GM12878 (cell line): ENCODE measurements around the gene PNPO. TPM values are rescaled to one million over a fixed set of nuclear protein-coding genes. Genes with fewer than 3 reads are reported as not detected.

Experiments
- ATAC-seq: fragments of 200-7000 bp; cut with Tn5 transposase; 3 replicates; pipeline ENCODE4 v1.9.1; 2020; ENCODE audit warnings: mild to moderate bottlenecking, moderate library complexity
- BruUV-seq: library from RNA; stranded (reverse); fragments of 400-500 nt; replicated peaks from 2 replicates; lab custom pipeline; 2021; lab: Mats Ljungman, UMichigan
- CTCF ChIA-PET: fragments of 300-600 bp; sonication (Branson Sonifier 250); formaldehyde crosslinking; extraction: SDS; loops from one replicate; lab custom pipeline; 2021; ENCODE audit warnings: inconsistent platforms; lab: Yijun Ruan, JAX
- POLR2A ChIA-PET: fragments of 350-600 bp; formaldehyde crosslinking; extraction: SDS; loops from one replicate; lab custom pipeline; 2021; ENCODE audit warnings: inconsistent platforms; lab: Charles Lee
- RAD21 ChIA-PET: fragments of 300-600 bp; sonication (Branson Sonifier 250); formaldehyde crosslinking; loops from one replicate; lab custom pipeline; 2023; ENCODE audit warnings: antibody characterized with exemption; ENCODE audit not compliant: unreplicated experiment; lab: Charles Lee
- SMC1A ChIA-PET: fragments of 300-600 bp; sonication (Branson Sonifier 250); formaldehyde crosslinking; loops from one replicate; lab custom pipeline; 2023; ENCODE audit not compliant: unreplicated experiment, uncharacterized antibody; lab: Charles Lee
- DNase-seq: peaks from one replicate; pipeline ENCODE4 v3.0.0-alpha.2; 2011; ENCODE audit warnings: low read depth, low spot score
- FAIRE-seq: peaks from 3 replicates; lab custom pipeline; 2011; peaks lifted over from hg19 to GRCh38; lab: Jason Lieb, UNC
- H2AFZ ChIP-seq: 2 replicates; pipeline ENCODE4 v1.6.0; 2011; ENCODE audit warnings: low read depth, low read length, control low read depth; ENCODE audit not compliant: control insufficient read depth
- H3K27ac ChIP-seq: 2 replicates; pipeline ENCODE4 v1.5.1; 2011; ENCODE audit warnings: control low read depth; ENCODE audit not compliant: control insufficient read depth, insufficient read depth
- H3K27me3 ChIP-seq, 2 experiments: replicated peaks in 1 of 2; 2 replicates each; pipeline versions ENCODE4 v1.6.0 to v1.6.1; 2011; ENCODE audit warnings: low read length in 1 of 2; ENCODE audit not compliant: control insufficient read depth in 2 of 2, insufficient read depth in 2 of 2
- H3K36me3 ChIP-seq, 2 experiments: 2 replicates each; pipeline ENCODE4 v1.5.1; 2011; ENCODE audit warnings: low read length in 1 of 2; ENCODE audit not compliant: control insufficient read depth in 2 of 2, insufficient read depth in 2 of 2
- H3K4me1 ChIP-seq: 2 replicates; pipeline ENCODE4 v1.6.1; 2011; ENCODE audit warnings: mild to moderate bottlenecking, low read length, moderate library complexity, mixed read lengths; ENCODE audit not compliant: control insufficient read depth, insufficient read depth
- H3K4me2 ChIP-seq: 2 replicates; pipeline ENCODE4 v1.6.0; 2011; ENCODE audit warnings: control low read depth; ENCODE audit not compliant: control insufficient read depth, insufficient read depth
- H3K4me3 ChIP-seq: fragments of 200-600 bp; sonication (generic); 2 replicates; pipeline ENCODE4 v1.5.1; 2016
- H3K79me2 ChIP-seq: 2 replicates; pipeline ENCODE4 v1.6.0; 2011; ENCODE audit warnings: low read length; ENCODE audit not compliant: control insufficient read depth, insufficient read depth
- H3K9ac ChIP-seq: 2 replicates; pipeline ENCODE4 v1.8.0; 2011; ENCODE audit warnings: low read length, control low read depth, mixed read lengths; ENCODE audit not compliant: control insufficient read depth, insufficient read depth
- H3K9me3 ChIP-seq: replicated peaks from 3 replicates; pipeline ENCODE4 v1.5.1; 2011; ENCODE audit warnings: mild to moderate bottlenecking, low read length; ENCODE audit not compliant: control insufficient read depth, insufficient read depth
- H4K20me1 ChIP-seq: 2 replicates; pipeline ENCODE4 v1.6.0; 2011; ENCODE audit not compliant: control insufficient read depth, insufficient read depth
- BCL11A ChIP-seq: IDR thresholded peaks from 2 replicates; pipeline ENCODE4 v1.6.1; 2011; ENCODE audit warnings: low read depth, low read length
- EGR1 ChIP-seq, 2 experiments: IDR thresholded peaks; 1 replicate in 1 of 2; 2 replicates in 1 of 2; pipeline ENCODE4 v1.6.1; 2011 to 2012; ENCODE audit warnings: low read depth in 2 of 2, low read length in 2 of 2, borderline replicate concordance in 1 of 2, mild to moderate bottlenecking in 1 of 2, moderate library complexity in 1 of 2
- IKZF1 ChIP-seq: fragments of 450-650 bp; conservative IDR thresholded peaks from 2 replicates; pipeline ENCODE4 v1.6.1; 2017; ENCODE audit warnings: antibody characterized with exemption, mild to moderate bottlenecking
- MTA2 ChIP-seq: fragments of 450-650 bp; IDR thresholded peaks from 2 replicates; pipeline ENCODE4 v1.6.1; 2016; ENCODE audit warnings: low read depth, mild to moderate bottlenecking, moderate library complexity
- SRF ChIP-seq, 2 experiments: IDR thresholded peaks; 2 replicates each; pipeline ENCODE4 v1.6.1; 2011; ENCODE audit warnings: low read depth in 2 of 2, low read length in 2 of 2, mild to moderate bottlenecking in 1 of 2, moderate library complexity in 1 of 2
- TAF1 ChIP-seq: IDR thresholded peaks from 2 replicates; pipeline ENCODE4 v1.6.1; 2011; ENCODE audit warnings: mild to moderate bottlenecking, low read depth, low read length, borderline replicate concordance
- ZZZ3 ChIP-seq: IDR thresholded peaks from 2 replicates; pipeline ENCODE4 v1.6.1; 2011; ENCODE audit warnings: low read depth; ENCODE audit not compliant: control insufficient read depth, insufficient read length
- WGBS: methylation state at CpG from one replicate; pipeline ENCODE4 v1.1.6; 2016; ENCODE audit warnings: low lambda C conversion rate; ENCODE audit not compliant: insufficient replicate concordance, insufficient coverage; ENCODE audit errors: missing lambda C conversion rate; 5-methylcytosine and 5-hydroxymethylcytosine counted together
- in situ Hi-C: fragments of 300-500 bp; cut with MboI; formaldehyde crosslinking; loops from 9 replicates; pipeline ENCODE4 v1.14.3; 2018; ENCODE audit warnings: mixed read lengths
- intact Hi-C: fragments of 100-400 bp; cut with micrococcal nuclease; formaldehyde crosslinking; loops from one replicate; pipeline ENCODE4 v1.14.2; 2022; ENCODE audit not compliant: unreplicated experiment
- polyA plus RNA-seq, 11 experiments: library from polyadenylated mRNA; depleted of rRNA in 4 of 11; unstranded in 6 of 11; stranded (reverse) in 5 of 11; fragments of >200 nt; fragmentation: Nextera tagmentation in 4 of 11; fragmentation: Illumina TruSeq in 1 of 11; extraction: Ambion mirVana in 4 of 11; extraction: Trizol in 1 of 11; gene quantifications; 1 replicate in 1 of 11; 2 replicates in 10 of 11; pipeline versions ENCODE4 v1.2.1 to v1.2.3, GENCODE V29; 2011 to 2016; ENCODE audit warnings: inconsistent platforms in 2 of 11, missing spikeins in 2 of 11, low read depth in 1 of 11
- total RNA-seq, 4 experiments: library from RNA; depleted of rRNA in 3 of 4; stranded (reverse); fragments of >200 nt in 3 of 4; fragmentation: Illumina TruSeq in 1 of 4; extraction: Trizol in 1 of 4; gene quantifications; 2 replicates each; pipeline versions ENCODE4 v1.2.1 to v1.2.3, GENCODE V29; 2013 to 2021
- TF ChIP-seq, protein P1 (sequence below): fragments of 450-650 bp; IDR thresholded peaks from 2 replicates; pipeline ENCODE4 v1.6.1; 2016; ENCODE audit warnings: mild to moderate bottlenecking
- TF ChIP-seq, protein P2 (sequence below): fragments of 450-650 bp; formaldehyde crosslinking; IDR thresholded peaks from 2 replicates; pipeline ENCODE4 v1.4.0; 2022; ENCODE audit warnings: mild to moderate bottlenecking, moderate library complexity
- TF ChIP-seq, protein P3 (sequence below): fragments of 450-650 bp; IDR thresholded peaks from 2 replicates; pipeline ENCODE4 v1.6.1; 2017; ENCODE audit warnings: mild to moderate bottlenecking, moderate library complexity
- TF ChIP-seq, protein P4 (sequence below): fragments of 450-650 bp; IDR thresholded peaks from 2 replicates; pipeline ENCODE4 v1.6.1; 2017; ENCODE audit warnings: borderline replicate concordance

The PNPO gene
- total and polyA plus RNA-seq, 10 of the 15 experiments (the other 5 are each of a cell fraction or from before 2014, with no cell fraction given) = 13.9 to 52.6 (median 37.3) TPM

DNA sequence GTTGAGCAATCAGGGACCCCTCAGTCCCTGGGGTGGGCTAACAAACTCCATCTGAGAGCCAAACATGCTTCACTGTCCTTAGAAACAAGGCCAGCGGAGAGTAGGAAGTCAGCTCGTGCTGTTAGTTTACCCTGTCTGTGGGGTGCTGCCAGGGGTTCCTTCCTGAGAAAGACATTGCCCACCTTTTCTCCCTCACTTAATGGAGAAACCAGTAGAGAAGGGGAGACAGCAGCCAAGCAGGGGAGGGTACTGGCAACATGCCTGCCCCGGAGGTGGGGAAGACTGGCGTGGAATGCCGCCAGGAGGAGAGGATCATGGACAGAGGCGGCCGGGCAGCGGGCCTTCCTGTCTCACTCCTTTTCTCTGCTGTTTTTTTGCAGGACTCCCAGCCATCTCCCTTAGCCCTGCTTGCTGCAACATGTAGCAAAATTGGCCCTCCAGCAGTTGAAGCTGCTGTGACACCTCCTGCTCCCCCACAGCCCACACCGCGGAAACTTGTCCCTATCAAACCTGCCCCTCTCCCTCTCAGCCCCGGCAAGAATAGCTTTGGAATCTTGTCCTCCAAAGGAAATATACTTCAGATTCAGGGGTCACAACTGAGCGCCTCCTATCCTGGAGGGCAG, 25.5 kb upstream of the PNPO start:
- no peak overlapping the region for H3K9ac ChIP-seq
- peaks cover 3 to 6% of the 10 kb centered on the region in 2 experiments; a peak in 3 of 4 replicates for H3K36me3 ChIP-seq
- ATAC-seq = no peak
- SMC1A ChIA-PET = no interaction called here
- no peaks in the 10 kb centered on the region for H3K9me3 ChIP-seq
- no peak overlapping the region for H3K27ac ChIP-seq
- no peak for DNase-seq
- H3K4me1 ChIP-seq = no peaks in the 10 kb centered on the region
- no peaks in the 10 kb centered on the region for H3K79me2 ChIP-seq
- intact Hi-C loops = no loop called here
- no peaks in the 10 kb centered on the region for H3K27me3 ChIP-seq
- no peak overlapping the region for H3K4me3 ChIP-seq
- in situ Hi-C loops = no loop called here
- H2AFZ ChIP-seq = no peak overlapping the region
- no TSS peak for BruUV-seq
- 99% methylated on average over 12 of the region's 12 CpGs for WGBS
- POLR2A ChIA-PET = no interaction called here
- RAD21 ChIA-PET = no interaction called here
- H3K4me2 ChIP-seq = no peak overlapping the region
- H4K20me1 ChIP-seq = no peaks in the 10 kb centered on the region; the same call in 1 of the 2 replicates
- FAIRE-seq = no peak
- CTCF ChIA-PET = no interaction called here
- TF ChIP-seq, protein P1, sequence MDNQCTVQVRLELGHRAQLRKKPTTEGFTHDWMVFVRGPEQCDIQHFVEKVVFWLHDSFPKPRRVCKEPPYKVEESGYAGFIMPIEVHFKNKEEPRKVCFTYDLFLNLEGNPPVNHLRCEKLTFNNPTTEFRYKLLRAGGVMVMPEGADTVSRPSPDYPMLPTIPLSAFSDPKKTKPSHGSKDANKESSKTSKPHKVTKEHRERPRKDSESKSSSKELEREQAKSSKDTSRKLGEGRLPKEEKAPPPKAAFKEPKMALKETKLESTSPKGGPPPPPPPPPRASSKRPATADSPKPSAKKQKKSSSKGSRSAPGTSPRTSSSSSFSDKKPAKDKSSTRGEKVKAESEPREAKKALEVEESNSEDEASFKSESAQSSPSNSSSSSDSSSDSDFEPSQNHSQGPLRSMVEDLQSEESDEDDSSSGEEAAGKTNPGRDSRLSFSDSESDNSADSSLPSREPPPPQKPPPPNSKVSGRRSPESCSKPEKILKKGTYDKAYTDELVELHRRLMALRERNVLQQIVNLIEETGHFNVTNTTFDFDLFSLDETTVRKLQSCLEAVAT = no peak
- TF ChIP-seq IKZF1 = no peak
- no peak for TF ChIP-seq BCL11A
- no peak for TF ChIP-seq ZZZ3
- TF ChIP-seq, protein P2, sequence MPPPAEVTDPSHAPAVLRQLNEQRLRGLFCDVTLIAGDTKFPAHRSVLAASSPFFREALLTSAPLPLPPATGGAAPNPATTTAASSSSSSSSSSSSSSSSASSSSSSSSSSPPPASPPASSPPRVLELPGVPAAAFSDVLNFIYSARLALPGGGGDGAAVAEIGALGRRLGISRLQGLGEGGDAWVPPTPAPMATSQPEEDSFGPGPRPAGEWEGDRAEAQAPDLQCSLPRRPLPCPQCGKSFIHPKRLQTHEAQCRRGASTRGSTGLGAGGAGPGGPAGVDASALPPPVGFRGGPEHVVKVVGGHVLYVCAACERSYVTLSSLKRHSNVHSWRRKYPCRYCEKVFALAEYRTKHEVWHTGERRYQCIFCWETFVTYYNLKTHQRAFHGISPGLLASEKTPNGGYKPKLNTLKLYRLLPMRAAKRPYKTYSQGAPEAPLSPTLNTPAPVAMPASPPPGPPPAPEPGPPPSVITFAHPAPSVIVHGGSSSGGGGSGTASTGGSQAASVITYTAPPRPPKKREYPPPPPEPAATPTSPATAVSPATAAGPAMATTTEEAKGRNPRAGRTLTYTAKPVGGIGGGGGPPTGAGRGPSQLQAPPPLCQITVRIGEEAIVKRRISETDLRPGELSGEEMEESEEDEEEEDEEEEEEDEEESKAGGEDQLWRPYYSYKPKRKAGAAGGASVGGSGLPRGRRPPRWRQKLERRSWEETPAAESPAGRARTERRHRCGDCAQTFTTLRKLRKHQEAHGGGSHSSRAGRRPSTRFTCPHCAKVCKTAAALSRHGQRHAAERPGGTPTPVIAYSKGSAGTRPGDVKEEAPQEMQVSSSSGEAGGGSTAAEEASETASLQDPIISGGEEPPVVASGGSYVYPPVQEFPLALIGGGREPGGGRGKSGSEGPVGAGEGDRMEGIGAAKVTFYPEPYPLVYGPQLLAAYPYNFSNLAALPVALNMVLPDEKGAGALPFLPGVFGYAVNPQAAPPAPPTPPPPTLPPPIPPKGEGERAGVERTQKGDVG = no peak
- no peak for TF ChIP-seq TAF1
- TF ChIP-seq, protein P3, sequence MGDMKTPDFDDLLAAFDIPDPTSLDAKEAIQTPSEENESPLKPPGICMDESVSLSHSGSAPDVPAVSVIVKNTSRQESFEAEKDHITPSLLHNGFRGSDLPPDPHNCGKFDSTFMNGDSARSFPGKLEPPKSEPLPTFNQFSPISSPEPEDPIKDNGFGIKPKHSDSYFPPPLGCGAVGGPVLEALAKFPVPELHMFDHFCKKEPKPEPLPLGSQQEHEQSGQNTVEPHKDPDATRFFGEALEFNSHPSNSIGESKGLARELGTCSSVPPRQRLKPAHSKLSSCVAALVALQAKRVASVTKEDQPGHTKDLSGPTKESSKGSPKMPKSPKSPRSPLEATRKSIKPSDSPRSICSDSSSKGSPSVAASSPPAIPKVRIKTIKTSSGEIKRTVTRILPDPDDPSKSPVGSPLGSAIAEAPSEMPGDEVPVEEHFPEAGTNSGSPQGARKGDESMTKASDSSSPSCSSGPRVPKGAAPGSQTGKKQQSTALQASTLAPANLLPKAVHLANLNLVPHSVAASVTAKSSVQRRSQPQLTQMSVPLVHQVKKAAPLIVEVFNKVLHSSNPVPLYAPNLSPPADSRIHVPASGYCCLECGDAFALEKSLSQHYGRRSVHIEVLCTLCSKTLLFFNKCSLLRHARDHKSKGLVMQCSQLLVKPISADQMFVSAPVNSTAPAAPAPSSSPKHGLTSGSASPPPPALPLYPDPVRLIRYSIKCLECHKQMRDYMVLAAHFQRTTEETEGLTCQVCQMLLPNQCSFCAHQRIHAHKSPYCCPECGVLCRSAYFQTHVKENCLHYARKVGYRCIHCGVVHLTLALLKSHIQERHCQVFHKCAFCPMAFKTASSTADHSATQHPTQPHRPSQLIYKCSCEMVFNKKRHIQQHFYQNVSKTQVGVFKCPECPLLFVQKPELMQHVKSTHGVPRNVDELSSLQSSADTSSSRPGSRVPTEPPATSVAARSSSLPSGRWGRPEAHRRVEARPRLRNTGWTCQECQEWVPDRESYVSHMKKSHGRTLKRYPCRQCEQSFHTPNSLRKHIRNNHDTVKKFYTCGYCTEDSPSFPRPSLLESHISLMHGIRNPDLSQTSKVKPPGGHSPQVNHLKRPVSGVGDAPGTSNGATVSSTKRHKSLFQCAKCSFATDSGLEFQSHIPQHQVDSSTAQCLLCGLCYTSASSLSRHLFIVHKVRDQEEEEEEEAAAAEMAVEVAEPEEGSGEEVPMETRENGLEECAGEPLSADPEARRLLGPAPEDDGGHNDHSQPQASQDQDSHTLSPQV = no peak
- TF ChIP-seq MTA2 = no peak
- TF ChIP-seq SRF (IDR thresholded peaks at IDR 0.05; ENCODE audit: low read depth in 2 of 2, low read length in 2 of 2) = no peak
- TF ChIP-seq, protein P4, sequence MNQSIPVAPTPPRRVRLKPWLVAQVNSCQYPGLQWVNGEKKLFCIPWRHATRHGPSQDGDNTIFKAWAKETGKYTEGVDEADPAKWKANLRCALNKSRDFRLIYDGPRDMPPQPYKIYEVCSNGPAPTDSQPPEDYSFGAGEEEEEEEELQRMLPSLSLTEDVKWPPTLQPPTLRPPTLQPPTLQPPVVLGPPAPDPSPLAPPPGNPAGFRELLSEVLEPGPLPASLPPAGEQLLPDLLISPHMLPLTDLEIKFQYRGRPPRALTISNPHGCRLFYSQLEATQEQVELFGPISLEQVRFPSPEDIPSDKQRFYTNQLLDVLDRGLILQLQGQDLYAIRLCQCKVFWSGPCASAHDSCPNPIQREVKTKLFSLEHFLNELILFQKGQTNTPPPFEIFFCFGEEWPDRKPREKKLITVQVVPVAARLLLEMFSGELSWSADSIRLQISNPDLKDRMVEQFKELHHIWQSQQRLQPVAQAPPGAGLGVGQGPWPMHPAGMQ = no peak
- no peak for TF ChIP-seq EGR1 (IDR thresholded peaks at IDR 0.05; ENCODE audit: borderline replicate concordance in 1 of 2, low read depth in 2 of 2, low read length in 2 of 2)
